OCI-LY7 (cell line): Measurements from ENCODE around the gene FGD3.

Experiments
- EZH2phosphoT487 ChIP-seq: fragments of 200-600 bp; sonication (generic); IDR thresholded peaks from 2 replicates; pipeline ENCODE4 v1.6.1; 2018; ENCODE audit warnings: low read depth, borderline replicate concordance, mild to moderate bottlenecking, mixed run types, antibody characterized with exemption, low read length, moderate library complexity, mixed read lengths
- TF ChIP-seq, protein P1 (sequence below): fragments of 200-600 bp; sonication (generic); conservative IDR thresholded peaks from 2 replicates; pipeline ENCODE4 v1.5.1; 2014; ENCODE audit warnings: mild to moderate bottlenecking, antibody characterized with exemption, low read length, moderate library complexity, mixed read lengths

DNA sequence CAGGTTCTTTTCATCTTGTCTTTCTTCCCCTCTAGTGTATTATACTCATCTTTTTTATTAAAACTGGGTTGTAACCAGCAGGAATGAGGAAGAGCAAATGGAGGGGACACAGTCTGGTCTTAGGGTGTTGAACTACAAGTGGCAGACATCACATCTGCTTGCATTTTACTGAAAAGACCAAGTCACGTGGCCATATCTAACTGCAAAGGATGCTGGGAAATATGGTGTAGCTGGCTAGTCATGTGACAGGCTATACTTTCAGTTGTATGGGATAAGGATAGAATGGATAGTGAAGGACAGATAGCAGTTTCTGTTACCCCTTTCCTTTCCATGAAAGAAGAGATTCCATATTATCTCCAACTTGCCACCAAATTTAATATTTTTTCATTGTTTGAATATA lies 13.0 kb upstream of the FGD3 start:
- TF ChIP-seq, protein P1, sequence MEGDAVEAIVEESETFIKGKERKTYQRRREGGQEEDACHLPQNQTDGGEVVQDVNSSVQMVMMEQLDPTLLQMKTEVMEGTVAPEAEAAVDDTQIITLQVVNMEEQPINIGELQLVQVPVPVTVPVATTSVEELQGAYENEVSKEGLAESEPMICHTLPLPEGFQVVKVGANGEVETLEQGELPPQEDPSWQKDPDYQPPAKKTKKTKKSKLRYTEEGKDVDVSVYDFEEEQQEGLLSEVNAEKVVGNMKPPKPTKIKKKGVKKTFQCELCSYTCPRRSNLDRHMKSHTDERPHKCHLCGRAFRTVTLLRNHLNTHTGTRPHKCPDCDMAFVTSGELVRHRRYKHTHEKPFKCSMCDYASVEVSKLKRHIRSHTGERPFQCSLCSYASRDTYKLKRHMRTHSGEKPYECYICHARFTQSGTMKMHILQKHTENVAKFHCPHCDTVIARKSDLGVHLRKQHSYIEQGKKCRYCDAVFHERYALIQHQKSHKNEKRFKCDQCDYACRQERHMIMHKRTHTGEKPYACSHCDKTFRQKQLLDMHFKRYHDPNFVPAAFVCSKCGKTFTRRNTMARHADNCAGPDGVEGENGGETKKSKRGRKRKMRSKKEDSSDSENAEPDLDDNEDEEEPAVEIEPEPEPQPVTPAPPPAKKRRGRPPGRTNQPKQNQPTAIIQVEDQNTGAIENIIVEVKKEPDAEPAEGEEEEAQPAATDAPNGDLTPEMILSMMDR = no peak
- TF ChIP-seq EZH2phosphoT487 = no peak
